SKM-1 (cell line): ENCODE measurements around the gene INPP4B.

Experiments used
- DNase-seq: peaks from one replicate; lab custom pipeline; 2025; ENCODE audit not compliant: unreplicated experiment; lab: John Stamatoyannopoulos, UW

The INPP4B gene

DNA sequence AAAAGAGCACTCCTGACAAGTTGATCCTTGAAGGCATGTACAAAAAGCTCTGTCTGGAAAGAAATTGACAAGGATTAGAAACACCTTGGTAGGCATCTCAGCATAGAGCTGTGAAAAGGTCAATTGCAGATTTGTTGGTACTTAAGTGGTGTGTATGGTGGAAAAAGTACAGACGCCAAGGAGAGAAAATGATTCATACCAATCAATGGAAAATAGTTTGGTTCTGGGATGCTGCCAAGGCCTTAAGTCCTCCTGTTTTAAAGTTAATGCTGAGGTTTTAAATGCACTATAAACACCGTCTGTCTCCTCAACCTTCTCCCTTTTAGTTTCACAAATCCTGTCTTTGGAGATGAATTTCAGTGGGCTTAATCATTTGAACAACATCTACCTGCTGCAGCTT lies 685.6 kb downstream of the INPP4B start:
- no peak for DNase-seq

DNA sequence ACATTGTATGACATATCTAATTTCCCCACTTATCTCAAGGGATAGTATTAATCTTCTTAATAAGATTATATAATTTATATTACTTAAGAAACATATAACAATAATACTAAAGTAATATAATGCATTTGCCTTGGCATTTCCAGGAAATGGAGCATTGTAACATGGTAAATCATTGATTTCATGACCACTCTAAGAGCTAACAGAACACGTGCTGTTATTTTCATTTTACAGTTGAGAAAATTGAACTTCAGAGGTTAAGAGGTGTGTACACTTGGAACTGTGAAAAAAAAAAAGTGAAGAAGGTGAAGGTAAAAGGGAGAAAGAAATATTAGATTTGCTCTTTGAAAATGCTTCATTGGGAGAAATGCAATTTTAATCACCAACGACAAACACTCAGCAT lies 687.1 kb downstream of the INPP4B start:
- no peak for DNase-seq

DNA sequence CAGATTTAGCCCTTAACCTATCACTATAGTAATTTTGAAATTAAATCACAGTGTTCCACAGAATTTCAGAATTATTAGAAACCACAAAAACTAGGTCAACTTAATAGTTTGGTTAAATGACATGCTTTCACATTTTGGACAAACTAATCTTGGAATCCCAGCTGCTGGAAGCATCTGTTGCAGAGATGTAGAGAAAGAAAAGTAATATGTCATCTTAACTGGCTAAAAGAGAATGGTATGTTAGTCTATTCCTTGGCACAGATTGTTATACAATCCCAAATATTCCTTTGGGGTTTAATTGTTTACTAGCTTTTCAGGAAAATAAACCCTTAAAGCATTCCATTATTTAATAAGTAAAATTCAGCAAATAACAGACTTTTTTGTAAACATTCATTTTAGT lies 689.8 kb downstream of the INPP4B start:
- DNase-seq = no peak

DNA sequence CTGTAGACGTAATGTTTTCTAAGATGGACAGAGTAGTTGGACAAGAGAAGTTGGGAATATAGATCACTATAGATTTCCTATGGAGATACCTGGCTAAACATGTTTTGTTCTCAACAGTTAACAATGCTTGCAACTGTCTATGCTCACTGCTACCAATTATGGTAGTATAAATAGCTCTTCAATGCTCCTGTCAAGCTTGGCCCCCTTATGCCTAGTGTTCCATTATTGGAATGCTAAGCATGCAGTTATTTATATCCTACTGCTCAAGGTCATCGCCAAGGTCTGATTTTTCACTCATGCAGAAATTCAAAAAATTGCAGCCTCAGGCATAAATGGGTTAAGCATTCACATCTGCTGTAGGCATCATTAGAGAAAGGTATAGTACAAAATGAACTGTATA lies 690.8 kb downstream of the INPP4B start:
- DNase-seq = no peak

DNA sequence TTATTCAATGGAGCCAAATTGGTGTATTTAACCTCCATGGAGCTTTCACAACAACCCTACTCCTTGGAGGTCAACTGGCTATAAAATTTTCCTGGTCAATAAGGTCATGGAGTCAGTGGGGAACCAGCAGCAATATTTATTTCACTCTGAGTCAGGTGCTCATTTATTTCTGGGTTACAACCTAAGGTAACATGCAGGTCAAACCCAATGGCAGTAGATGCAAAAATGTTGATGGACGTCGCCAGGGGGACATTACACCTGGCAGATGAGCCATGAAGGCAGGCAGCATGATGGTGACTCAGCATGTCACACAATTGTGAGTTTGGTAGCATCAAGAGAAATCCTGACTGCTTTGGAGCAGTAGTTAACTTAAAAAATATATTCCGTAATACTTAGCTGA lies 695.6 kb downstream of the INPP4B start:
- DNase-seq = no peak

DNA sequence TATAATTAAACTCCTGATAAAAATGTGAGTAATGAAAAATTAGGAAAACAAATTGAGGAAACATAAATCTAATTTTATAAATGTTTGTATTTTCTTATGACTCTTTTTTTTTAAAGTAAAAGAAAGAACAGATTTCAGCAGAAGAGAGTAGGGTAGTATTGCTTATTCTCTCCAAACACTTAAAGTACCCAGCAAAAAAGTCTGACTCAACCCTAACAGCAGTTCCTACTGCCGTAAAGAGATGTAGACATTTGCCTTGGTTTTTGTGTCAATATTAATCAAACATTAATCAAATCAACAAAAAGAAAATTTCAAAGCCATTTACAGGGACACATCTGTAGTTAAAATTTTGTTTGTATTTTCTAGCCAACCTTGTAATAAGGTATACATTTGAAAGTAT lies 701.3 kb downstream of the INPP4B start:
- no peak for DNase-seq

DNA sequence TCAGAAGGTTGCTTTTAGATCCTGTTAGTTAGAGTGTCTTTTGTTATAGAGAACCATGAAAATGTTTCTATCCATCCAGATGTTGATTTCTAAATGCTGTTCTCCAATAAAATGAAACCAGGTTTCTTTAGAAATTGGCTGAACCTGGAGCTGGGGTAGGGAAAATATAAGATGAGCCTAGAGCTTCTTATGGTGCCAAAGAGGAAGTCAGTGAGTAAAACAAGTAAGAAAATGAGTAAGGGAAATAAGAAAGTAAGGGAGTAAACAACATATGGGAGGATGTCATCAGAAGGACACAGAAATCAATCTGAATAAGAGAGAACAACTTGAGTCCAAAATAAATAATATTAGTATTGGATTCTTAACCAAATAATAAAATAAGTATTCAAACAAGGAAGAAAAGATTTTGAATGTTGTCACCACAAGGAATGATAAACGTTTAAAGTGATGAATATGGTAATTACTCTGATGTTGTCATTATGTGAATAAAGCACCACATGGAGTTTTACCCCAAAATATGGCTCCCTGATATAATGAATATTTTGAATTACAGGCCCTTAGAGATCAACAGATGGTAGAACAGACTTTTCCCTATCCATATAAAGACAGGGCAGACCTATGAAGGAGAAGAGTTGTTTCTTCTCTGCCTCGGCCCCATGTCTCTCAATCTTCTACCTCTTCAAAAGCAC lies 703.6 kb downstream of the INPP4B start:
- no peak for DNase-seq

DNA sequence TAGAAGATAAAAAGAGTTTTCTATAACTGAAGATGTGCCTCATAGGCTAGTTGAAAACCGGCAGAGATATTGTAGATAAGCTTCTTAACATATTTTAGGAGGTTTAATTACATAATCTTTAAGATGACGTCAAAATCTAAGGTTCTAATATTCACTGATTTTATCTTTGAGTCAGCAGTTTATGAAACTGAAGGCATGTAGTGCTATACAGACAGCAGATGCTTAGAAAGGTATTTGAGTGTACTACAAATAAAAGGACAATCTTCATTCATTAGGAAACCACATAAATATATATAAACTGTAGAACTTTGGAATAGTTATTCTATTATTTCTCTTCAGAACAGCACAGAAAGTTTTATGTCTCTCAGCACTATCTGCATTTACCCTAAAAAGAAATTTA lies 704.9 kb downstream of the INPP4B start:
- no peak for DNase-seq

DNA sequence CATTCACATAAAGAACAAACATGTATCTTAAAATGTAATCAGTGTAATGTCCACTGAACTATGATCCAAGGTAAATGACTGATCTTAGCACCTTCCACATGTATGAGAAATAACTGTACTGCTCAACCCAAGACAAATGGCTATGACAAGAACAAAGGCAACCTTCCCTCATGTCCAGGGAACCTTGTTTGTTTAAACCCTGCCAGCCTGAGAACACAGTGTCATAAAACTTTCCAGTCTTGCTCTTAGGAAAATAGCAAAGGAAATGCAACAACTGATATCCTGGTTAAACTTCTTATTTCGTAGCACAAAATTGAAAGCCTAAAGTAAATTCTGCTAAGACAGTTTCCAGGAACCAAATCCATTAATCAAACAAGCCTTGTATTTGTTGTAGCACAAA lies 715.4 kb downstream of the INPP4B start:
- DNase-seq = no peak

DNA sequence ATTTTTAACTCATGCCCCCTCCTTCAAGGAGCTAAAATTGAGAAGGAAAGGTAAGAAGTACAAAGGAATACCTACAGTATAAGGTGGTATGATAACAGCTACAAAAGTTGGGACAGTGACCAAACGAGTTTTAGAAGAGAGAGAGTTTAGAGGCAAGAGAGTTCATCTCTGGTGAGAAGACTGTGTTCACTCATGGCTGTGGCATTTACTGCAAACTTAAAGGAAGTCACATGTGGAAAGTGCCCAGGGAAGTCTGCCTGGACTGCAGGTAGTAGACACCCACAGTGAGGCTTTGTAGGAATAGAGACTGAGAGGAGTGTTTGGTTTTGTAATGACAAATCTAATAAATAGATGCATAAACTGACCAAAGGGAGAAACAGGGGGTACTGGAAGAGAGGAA lies 716.2 kb downstream of the INPP4B start:
- DNase-seq = no peak

DNA sequence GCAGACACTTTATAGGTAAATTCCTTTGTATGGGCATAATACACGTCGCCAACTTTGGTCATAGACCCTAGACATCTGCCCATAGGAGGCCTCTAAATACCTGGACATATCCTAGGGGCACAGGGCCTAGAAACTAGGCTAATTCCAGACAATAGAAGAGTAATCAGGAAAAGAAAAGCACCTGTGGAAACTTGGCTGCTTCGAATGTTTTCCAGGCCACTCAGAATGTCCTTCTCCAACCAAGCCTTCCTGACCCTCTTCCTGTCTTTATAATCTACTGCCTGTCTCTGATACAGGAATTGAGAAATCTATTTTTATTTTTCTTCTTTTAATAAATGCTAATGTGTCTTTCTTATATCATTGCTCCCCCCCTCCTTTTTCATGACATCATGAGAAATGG lies 716.6 kb downstream of the INPP4B start:
- DNase-seq = no peak

DNA sequence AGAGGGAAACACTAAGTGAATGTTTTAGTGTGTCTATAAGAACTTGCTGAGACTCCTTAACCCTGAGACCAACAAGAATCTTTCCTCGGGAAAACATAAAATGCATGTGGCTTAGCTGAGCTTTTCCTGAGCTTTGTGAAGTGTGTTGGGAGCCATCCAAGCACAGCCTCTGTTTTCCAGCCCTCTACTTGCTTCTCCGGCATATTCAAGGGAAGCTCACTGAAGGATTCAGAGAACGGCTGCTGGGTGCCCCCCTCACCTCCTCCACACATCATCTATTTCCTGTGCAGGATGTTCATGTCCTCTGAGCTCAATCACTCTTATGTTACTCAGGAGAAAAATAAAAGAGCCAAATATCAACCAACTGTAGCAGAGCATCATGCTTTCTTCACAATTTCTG lies 717.6 kb downstream of the INPP4B start:
- no peak for DNase-seq

DNA sequence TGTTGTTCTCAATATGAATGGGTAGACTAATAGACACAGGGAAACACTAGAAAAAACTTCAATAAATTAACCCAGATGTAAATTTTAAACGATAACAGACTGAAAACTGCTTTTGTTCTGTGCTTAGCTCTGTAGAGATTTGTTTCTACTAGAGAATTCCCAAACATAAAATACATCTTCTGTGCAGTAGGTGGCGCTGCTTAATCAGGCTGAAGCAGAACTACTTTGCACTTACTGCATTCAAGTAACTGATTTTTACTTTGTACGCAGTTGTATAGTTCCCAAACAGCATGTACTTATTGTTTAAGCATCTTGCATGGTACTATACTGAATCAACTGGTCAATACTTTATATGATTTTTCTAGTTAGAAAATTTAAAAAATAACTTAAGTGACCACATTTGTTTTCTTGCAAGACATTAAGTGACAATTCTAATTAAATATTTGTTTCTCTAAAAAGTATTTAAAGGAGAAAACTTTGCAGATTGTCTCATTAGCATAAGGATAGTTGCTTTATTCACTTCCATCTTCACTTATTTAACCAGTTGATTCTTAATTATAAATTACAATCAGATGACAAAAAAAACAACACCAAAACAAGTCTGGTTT lies 719.1 kb downstream of the INPP4B start:
- DNase-seq = peak; percentile 4

DNA sequence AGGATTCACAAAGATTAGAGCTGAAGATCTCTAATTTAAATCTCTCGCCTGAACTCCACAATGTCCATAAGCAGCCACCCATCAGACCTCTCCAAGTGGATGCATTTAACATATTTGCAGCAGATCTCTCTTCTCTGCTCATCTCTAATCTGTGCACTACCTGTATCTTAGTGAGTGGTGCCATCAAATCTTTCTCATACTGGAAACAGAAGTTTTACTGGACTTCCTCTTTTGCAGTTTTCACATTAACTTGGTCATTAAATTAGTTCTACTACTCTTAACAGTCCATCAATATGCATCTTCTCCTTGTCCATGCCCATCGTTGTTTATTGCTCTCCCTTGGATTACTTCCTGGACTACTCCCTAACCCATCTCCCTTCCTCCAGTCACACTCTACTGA lies 721.2 kb downstream of the INPP4B start:
- DNase-seq = no peak

DNA sequence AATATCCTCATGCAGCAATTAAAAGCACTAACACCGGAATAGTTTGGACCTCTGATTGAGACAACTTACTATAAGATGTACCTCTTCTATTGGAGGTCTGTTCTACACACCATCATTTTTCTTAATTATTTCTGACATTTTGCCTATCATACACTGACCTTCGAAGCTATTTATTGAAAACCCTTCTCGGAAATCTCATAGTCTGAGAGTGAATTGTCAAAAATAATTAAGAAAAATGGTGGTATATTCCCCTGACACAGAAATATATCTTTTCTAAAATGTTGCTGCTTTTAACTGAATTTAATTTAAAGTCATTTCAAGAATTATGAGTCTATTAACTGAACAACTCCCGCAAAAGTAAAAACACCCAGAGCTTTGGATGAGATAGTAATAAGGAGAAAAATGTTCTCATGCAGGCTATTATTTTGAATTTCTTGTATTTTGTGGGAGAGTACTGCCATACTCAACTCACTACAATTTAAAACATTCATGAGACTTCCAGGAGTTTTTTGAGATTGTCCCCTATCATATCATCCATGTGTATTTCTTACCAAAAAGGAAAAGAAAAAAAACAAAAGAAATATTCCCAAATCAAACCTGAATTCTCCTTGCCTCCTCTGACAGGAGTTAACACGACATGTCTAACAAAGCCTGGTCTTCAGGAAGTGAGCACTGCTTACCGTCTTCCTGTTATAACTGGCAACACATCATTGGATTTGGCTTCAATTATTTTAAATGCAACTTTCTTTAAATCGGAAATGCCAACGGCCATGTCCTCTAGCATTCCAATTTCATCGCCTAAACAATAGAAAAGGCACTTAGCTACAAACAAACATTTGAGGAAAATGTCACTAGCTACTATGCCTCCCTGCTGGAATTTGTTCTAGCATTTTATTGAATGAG lies 724.4 kb downstream of the INPP4B start:
- DNase-seq = no peak

DNA sequence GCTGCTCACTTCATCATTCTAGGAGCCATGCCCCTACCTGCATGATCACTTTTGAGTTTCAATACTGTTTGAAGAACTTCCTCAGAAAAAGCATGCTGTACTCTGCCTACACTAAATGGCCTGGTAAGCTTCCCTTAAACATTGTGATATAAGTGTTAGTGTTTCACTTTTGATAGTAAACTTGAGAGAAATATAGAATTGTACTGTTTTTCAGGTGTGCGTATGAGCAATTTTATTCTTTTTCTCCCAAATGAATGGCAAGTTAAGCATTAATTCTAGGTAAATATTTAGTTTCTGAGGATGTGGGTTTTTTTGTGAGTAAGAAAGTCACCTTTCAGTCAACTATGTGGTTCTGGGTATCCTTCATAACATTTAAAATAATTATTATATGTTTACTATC lies 725.2 kb downstream of the INPP4B start:
- no peak for DNase-seq

DNA sequence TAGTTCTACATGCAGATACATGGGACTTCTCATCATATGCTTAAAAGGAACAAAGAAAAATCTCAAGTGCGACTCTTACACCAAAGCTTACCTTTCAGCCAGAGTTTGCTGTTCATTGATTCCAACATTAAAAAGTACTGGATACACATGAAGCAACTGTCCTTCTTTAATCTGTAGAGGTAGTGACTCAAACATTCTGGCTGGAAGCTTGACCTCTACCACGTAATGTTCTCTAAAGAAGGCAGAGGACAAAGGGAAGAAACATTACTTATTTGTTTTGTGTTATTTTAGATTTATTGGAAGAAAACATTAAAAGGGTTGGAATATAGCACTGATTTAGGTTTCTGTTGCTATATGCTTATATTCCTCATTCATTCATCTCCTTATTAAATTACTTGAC lies 733.6 kb downstream of the INPP4B start:
- no peak for DNase-seq

DNA sequence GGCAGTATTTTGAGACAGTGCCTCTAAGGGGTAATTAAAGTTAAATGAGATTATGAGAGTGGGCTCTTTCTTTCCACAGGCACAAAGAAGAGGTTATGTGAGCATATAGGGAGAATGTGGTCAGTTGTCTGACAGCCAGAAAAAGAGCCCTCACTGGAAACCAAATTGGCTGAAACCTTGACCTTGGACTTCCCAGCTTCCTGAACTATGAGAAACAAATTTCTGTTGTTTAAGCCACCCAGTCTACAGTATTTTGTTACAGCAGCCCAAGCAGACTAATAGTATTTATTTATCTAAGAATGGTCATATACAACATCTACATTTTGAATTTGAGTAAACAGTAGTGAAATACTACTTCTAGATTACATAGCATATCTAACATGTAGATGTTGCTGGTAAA lies 736.0 kb downstream of the INPP4B start:
- DNase-seq = no peak

DNA sequence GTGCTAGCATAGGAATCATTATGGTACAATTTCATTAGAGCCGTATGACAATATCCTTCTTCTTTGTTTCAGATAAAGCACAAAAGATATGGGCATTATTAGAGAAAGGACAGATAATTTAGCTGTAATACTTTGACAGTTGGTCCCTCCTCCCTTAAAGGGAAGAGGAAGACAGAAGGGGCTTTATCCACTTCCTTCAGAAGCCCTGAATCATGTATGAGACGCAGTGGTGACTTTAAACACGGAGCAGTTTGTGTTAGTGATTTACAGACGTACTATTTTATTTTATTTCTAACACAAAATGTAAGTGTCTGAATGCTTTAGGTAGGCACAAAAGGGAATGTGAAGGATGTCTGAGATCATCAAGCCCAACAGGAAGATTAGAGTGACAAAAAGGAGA lies 742.1 kb downstream of the INPP4B start:
- no peak for DNase-seq

DNA sequence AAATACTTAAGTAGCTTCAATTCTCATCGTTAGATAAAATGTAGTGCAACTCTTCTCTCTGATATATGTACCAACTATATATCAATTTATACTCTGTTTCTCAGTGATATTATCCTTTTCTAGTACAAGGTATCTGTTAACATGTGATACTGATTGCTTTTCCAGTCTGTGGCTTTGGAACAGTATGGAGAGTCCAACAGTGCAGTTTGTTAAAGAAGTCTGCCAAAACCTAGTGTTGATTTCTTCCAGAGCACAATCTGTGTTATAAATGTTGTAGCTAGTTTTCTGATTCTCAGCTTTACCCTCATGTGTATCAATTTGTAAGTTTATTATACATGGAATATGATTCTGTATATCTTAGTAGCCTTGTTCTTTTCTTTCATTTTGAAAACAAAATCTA lies 744.7 kb downstream of the INPP4B start:
- no peak for DNase-seq

DNA sequence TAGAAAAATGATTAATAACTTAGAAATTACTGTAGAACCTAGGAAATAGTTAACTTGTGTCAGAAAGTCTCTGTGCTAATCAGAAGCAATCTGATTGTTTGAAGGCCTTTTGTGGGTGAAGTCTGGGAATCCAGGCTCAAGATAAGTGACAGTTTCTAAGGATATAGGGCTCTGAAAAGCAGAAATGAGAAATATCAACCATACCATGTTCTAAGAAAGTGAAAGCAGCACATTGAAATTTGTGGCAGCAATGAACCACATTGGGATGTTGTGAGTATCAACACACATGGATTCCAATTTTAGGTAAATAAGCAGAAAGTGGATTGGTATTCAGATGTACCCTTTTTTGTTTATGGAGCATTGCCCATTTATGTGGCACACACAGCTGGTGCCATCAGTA lies 745.2 kb downstream of the INPP4B start:
- no peak for DNase-seq

DNA sequence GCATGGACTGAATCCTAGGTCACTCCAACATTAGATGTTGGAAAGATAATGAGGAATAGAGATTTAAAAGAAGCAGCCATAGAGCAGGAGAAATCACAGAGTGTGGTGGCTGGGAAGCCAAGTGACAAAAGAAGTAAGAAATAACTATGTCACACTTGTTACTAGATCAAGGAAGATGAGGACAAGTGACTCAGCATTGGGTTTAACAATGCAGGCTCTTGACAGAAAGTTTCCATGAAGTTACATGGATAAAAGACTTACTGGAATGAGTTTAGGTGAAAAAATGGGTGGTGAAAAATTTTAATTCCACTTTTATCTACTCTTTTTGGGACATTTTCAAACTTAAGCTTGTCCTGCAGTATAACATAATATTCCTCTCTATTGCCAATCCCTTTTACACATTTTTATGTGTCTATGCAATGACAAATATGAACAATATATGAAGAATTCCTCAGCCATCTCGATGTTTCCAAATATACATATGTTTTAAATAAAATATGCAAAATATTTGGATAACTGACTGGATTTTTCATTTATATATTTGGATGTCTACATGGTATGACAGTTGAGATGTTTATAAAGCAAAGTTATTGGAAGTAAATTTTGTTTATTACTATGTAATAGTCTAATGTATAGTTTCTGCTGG lies 747.1 kb downstream of the INPP4B start:
- DNase-seq = no peak
